Posterior vena cava (tissue), 2 donors: ENCODE data around the gene LDLR. TPM values are rescaled to one million over a fixed set of nuclear protein-coding genes. Genes with fewer than 3 reads are reported as not detected.
"Not testable (repeated sequence)": the region's sequence is repeated elsewhere in the genome, so short reads cannot be mapped to it uniquely, and the experiment has no call there.

Experiments used
- DNase-seq: peaks from one replicate; pipeline ENCODE4 v3.0.0-alpha.2; 2020; ENCODE audit warnings: low spot score
- intact Hi-C, 2 donors: fragments of 100-400 bp; cut with DNase I; formaldehyde crosslinking; loops; one replicate each; pipeline versions ENCODE4 v1.14.1 to v1.14.2; 2022 to 2023
- total RNA-seq, 2 donors: library from RNA; stranded (reverse); fragmentation: NEBNext Ultra II Directional; extraction: Animal tissue kit (Norgen Biotek cat#: 25700); gene quantifications; one replicate each; pipeline ENCODE4 v1.2.1, GENCODE V29; 2021
- donor health status: DM: yes; HTN: yes; CAD: no.
- donor health status: DM: yes; HTN: yes; CAD: no.

The LDLR gene
- total RNA-seq, 2 donors from 2014 or later: 51.0 to 66.4 TPM

DNA sequence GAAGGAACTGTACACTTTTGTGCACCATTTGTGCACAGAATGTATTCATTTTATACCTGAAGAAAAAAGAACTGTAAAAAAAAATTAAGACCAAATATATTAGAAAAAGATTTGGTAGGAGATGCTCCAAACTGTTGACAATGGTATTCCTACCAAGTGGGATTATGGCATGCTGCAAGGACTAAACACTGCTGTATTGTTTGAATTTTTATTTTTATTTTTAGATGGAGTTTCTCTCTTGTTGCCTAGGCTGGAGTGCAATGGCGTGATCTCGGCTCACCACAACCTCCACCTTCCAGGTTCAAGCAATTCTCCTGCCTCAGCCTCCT lies 71.1 kb downstream of the LDLR start:
- not testable (repeated sequence) for DNase-seq
- intact Hi-C loops: loop anchor here in 1 of 2 donors (5.0 kb wide), 1 partner anchor 37 kb away; the partner anchor contains the start of gene KANK2

DNA sequence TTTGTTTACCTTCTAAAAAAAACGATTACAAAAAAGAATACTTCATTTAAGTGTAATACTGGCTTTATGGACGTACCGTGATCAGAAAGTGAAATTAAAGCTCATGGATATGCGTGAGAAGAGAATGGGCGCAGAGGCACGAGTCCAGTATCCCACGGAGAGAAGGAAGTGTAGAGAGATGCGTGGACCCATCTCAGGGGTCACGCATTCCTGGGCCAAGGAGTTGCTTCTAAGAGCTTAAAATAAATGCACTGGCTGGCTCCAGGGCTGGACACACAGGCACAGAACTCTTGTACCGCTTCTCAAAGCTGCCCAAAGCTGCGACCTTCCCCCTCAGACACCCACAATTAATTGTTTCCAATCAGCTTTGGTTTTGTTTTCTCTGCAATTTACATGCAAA lies 75.0 kb downstream of the LDLR start:
- intact Hi-C loops: loop anchor here in 1 of 2 donors (5.0 kb wide), 1 partner anchor 33 kb away; the partner anchor contains the start of gene KANK2
- no peak for DNase-seq

DNA sequence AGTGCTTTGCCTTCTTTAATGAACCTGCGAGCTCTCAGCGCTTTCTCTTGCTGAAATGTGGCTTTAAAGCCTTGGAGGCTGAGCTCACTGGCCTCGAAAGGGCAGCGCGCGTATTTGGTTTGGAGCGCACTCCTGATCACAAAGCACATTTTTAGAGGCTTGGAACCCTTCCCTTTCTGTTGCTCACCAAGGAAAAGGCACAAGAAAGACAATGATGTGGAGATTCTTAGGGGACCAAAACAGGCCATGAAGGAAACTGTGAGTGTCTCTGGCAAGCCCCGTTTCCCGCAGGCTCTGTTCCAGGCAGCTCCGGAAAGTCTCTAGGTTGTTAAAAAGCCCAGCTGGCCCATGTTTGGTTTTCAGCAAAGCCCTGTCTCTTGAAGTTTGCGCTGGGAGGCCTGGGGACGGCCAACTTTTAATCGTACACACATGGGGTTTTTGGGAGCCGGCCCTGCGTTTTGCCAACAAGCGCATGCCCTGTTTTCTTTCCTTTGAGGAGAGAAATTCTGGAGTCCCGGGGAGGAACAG lies 75.7 kb downstream of the LDLR start:
- peak; percentile 96 for DNase-seq
- intact Hi-C loops: loop anchor here in 1 of 2 donors (5.0 kb wide), 1 partner anchor 32 kb away; the partner anchor contains the start of gene KANK2

DNA sequence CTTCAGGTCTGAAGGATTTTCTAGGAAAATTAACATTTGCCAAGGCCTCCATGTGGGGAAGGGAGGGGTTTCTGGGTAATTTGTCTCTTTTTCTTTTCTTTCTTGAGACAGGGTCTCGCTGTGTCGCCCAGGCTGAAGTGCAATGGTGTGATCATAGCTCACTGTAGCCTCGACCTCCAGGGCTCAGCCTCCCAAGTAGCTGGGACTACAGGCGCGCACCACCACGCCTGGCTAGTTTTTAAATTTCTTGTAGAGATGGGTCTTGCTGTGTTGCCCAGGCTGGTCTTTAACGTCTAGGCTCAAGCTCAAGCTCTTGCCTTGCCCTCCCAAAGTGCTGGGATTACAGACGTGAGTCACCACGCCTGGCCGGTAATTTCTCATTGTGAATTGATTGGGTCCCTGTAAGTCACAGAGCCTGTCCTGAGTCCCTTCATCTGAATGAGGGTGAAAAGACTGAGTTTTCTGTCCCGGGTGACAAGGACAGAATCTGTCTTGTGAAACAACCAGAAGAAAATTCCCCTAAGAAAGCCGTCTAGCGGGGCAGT lies 76.3 kb downstream of the LDLR start:
- DNase-seq: no peak
- intact Hi-C loops: no loop called here

DNA sequence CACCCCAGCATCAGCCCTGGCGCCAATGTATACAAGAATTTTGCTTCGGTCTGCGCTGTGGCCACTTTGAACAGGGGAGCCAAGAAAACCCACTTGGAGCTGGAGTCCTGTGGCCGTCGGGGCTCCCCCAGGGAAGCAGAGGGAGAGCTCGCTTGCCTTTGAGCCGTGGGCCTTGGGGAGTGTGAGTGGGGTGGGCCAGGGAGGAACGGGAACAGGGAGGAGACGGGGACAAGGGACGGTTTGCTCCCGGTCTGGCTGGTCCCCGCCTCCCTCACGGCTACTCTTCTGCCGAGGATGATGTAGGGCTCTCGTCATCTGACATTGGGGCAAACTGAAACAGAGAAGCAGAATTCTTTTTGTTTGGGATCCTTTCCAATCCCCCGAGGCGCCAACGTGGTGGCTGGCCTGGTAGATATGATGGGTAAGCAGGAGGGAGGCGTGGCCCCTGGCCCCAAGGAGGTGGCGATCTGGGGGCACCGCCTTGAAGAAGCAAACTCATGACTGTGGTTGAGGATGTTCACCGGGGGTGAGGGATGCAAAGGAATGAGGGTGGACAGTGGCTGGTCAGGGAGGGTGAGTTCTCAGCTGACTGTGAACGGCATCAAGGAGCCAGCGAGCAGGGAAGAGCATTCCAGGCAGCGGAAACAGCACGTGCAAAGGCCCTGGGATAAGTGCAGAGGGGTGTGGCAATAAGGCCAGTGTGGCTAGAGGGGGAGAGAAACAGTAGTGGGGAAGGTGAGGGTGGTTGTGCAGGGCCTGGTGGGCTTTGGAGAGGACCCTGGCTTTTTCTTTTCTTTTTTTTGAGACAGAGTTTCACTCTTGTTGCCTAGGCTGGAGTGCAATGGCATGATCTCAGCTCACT lies 77.2 kb downstream of the LDLR start:
- peak; percentile 88 for DNase-seq
- intact Hi-C loops: no loop called here

DNA sequence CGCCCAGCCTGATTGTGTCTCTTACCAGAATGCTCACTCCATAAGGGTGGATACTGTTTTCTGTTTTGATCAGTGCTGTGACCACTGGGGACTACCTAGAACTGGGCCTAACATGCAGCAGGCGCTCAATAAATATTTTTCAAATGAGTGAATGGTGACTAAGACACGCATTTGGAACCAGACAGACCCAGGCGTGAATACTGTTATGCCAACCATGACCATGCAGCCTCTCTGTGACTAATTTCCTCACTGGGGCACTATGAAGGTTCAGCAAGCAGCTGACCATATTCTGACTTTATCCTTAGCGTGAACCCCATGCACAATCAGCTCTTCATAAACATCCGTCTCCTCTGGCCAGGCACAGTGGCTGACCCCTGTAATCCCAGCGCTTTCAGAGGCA lies 79.3 kb downstream of the LDLR start:
- DNase-seq: no peak
- intact Hi-C loops: no loop called here

DNA sequence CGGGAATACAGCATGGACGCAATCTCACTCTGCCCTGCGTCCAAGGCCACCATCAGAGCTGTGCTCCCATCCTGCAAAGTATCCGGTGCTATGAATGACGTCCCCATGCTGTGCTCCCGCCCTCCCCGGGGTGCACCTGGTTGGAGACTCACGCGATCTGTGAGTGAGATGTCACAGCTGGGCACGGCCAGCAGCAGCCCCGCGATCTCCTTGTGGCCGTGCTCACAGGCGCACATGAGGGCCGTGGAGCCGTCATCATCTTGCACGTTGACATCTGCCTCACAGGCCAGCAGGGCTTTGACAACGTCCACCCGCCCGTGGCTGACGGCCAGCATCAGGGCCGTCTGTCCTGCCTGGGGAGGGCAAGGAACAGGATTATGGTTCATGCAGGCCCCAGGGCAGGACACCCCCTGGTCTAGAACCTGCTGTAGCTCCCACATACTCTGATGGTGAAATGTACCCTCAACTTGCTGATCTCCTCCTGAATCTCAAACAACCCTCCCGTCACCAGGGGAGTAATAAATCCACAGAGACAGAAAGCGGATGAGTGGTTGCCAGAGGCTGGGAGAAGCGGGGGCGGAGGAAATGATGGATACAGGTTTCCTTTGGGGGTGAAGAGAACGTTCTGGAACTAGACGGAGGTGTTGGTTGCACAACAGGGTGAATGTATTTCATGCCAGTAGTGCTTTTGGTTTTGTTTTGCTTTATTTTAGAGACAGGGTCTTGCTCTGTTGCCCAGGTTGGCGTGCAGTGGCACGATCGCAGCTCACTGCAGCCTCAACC lies 80.8 kb downstream of the LDLR start:
- intact Hi-C loops: loop anchor here in 1 of 2 donors (5.0 kb wide), 1 partner anchor 1332 kb away; no protein-coding TSS in a partner anchor

DNA sequence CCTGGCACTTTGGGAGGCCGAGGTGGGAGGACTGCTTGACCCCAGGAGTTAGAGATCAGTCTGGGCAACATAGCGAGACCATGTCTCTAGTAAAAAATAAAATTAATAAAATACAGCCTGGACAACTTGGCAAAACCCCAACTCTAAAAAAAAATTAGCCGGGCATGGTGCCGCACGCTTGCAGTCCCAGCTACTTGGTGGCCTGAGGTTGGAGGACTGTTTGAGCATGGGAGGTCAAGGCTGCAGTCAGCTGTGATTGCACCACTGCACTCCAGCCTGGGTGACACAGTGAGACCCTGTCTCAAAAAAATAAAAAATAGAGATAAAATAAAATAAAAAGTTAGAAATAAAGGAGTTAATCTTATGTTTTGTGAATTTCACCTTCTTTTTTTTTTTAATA lies 81.9 kb downstream of the LDLR start:
- DNase-seq: no peak
- intact Hi-C loops: loop anchor here in 1 of 2 donors (5.0 kb wide), 1 partner anchor 1331 kb away; no protein-coding TSS in a partner anchor

More for the DNA sequence above, 80.8 kb downstream of the LDLR start:
- no peak for DNase-seq

DNA sequence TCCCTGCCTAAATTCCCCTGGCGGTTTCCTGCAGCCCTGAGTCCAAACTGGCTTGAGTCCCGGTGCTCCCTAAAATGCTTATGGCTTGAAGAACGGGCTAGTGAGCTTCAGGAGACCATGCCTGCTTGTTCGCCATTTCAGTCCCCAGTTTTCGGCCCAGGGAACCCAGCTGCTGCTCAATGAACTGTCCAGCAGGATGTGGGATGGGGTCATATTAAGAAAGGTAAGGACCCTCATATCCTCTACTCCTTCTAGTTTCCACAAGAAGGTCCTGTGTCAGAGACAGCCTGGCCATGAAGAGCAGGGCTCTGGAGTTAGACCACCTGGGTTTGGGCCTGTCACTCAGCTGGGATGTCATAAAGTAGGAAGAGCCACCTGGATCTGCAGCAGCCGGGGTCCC lies 83.3 kb downstream of the LDLR start:
- DNase-seq: no peak
- intact Hi-C loops: loop anchor here in 1 of 2 donors (5.0 kb wide), 1 partner anchor 1330 kb away; no protein-coding TSS in a partner anchor

DNA sequence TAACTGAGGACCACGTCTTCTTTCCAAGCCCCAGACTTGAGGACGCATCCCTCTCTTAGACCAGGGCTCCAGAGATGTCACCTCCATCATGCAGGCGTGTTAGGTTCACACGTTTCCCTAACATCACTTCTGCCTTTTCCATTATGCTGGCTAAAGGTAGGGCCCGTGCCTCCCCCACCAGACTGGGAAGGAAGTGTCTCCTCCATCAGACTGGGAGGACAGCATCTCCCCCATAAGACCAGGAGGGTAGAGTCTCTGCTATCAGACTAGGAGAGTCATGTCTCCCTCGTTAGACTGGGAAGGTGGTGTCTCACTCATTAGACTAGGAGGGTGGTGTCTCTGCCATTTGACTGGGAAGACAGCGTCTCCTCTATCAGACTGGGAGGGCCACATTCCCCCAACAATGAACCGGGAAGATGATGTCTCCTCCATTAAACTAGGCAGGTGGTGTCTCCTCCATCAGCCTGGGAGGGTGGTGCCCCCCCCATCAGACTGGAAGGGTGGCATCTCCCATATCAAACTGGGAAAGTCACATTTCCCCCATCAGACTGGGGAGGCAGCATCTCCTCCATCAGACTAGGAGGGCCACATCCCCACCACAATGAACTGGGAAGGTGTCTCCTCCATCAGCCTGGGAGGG lies 84.4 kb downstream of the LDLR start:
- intact Hi-C loops: loop anchor here in 1 of 2 donors (5.0 kb wide), 1 partner anchor 1329 kb away; no protein-coding TSS in a partner anchor
- DNase-seq: no peak

DNA sequence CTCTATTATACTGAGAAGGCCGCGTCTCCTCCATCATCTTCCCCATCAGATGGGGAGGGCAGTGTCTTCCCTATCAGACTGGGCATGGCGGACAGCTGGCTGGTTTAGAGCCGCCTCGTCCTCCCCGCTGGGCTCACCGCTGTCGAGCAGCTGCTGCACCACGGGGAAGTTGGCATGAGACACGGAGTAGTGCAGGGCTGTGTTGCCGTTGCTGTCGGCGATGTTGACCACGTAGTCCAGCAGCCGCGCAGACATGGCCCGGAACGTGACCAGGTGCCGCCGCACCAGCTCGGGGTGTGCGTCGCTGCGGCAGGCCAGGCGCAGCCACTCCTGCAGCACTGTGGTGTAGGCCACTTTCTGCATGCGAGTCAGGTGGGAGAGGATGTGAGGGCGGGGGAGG lies 85.1 kb downstream of the LDLR start:
- DNase-seq: no peak
- intact Hi-C loops: loop anchor here in 1 of 2 donors (5.0 kb wide), 1 partner anchor 1328 kb away; no protein-coding TSS in a partner anchor

DNA sequence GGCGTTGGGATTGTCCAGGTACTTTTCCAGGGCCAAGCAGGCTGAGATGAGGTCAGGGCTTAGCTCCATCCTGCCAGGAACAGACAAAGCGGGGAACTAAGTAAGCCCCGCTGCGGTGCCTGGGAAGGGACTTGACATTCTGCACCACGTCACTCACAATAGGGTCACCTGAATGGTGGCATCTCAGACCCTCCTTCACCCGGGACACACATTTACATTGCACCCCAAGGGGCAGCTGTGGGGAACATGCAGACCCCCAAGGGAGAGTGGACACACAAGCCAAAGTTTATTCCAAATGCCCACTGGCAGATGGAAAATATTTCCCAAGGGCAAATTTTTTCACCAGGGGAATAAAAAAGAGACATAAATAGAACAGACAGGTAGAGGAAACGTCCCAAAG lies 86.7 kb downstream of the LDLR start:
- no peak for DNase-seq
- intact Hi-C loops: no loop called here

DNA sequence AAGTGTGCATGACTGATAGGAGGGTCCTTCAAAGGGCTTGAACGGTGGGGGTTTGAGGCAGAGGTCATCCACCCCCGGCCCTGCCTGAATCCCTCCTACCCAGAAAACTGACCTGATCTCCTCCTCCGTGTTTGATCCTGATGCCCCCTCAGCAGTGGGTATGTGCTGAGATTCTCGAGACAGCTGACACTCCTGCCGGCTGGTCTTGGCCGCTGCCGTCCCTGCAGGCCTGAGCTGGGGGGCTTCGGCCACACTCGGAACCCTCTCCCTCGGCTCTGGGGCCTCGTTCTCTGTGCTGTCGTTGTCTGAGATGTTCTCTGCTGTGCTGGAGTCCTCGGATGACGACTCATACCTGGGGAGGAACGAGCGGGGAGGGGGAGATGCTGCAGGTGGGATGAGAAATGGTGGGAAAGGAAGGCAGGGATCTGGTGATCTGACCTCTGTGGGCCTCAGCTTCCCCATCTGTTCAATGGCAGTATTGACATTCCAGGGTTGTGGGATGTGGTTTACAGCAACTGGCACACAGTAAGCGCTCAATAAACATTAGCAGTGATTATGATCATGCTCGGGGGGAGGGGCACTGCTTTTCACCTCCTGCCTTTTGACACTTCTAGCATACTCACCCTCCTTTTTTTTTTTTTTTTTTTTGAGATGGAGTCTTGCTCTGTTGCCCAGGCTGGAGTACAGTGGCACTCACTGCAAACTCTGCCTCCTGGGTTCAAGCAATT lies 87.4 kb downstream of the LDLR start:
- intact Hi-C loops: no loop called here
- DNase-seq: no peak

DNA sequence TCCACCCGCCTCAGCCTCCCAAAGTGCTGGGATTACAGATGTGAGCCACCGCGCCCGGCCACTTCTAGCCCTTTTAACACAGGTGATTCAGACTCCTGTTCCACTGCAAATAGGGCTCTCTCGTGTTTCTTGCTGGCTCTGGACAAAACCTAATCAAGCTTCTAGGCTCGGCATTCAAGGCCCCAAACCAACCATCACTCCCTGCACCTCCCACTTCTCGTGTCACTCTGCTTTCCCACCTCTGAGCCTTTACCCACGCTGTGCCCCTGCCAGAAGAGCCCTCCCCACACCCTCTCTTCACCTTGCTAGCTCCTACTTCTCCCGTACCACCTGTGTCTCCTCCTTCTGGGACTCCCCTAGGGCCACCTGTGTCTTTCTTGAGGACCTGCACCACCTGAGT lies 88.3 kb downstream of the LDLR start:
- intact Hi-C loops: no loop called here
- DNase-seq: no peak

DNA sequence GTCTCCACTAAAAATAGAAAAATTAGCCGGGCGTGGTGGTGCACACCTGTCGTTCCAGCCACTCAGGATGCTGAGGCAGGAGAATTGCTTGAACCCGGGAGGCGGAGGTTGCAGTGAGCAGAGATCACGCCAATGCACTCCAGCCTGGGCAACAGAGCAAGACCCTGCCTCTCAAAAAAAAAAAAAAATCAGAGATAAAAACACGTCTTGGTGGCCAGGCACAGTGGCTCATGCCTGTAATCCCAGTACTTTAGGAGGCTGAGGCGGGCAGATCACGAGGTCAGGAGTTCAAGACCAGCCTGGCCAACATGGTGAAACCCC lies 89.8 kb downstream of the LDLR start:
- intact Hi-C loops: not testable (repeated sequence)

DNA sequence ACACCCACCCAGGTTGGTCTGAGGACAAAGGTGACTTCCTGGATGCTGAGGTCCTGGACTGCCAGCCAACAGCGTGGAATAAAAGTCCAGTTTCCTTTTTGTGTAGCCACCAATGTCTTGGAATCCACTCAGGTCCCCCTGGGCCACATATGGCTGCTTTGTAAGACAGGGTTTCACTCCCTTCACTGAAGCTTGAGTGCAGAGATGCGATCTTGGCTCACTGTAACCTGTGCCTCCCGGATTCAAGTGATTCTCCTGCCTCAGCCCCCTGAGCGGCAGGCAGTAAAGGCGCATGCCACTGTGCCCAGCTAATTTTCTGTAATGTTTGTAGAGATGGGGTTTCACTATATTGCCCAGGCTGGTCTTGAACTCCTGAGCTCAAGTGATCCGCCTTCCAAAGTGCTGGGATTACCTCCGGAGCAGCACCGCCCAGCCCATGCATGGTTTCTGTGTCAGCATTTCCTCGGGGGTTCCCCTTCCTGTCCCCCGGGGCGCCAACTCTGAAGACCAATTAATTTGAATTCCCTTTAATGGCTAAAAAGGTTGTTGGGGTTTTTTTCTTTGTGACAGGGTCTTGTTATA lies 90.5 kb downstream of the LDLR start:
- DNase-seq: no peak
- intact Hi-C loops: no loop called here

More for the DNA sequence above, 89.8 kb downstream of the LDLR start:
- not testable (repeated sequence) for DNase-seq

DNA sequence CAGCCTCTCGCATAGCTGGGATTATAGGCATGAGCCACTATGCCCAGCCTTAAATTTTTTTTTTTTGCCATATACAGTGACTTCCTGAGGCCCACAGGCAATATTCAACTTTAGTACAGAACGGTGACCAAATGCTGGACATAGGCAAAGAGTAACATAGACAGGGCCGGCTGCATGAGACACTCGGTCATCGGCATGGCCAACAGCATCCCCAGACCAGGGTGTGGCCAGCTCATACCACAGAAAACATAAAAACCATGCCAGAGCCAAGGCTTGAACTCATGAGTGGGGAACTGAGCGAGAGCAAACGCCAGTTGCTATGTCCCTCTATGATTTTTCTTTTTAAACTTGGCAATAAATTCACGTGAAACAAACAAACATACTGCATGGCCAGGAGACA lies 91.1 kb downstream of the LDLR start:
- no peak for DNase-seq
- intact Hi-C loops: no loop called here

DNA sequence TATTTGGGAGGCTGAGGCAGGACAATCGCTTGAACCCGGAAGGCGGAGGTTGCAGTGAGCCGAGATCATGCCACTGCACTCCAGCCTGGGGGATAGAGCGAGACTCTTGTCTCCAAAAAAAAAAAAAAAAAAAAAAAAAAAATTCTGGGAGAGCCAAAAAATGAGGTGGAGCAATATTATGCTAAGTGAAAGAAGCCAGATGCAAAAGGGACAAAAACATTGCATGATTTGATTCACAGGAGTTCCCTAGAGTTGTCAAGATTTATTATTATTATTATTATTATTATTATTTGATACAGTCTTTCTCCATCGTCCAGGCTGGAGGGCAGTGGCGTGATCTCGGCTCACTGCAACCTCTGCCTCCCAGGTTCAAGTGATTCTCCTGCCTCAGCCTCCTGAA lies 91.7 kb downstream of the LDLR start:
- intact Hi-C loops, DNase-seq: not testable (repeated sequence)
